Adrenal gland (tissue), 12 donors: ENCODE measurements around the gene EHBP1L1. TPM values are rescaled to one million over a fixed set of nuclear protein-coding genes. Genes with fewer than 3 reads are reported as not detected.

Experiments
- DNase-seq, 7 donors: peaks; one replicate each; pipeline ENCODE4 v3.0.0-alpha.2; 2019 to 2020
- H3K27ac ChIP-seq, 5 donors: fragments of 200-600 bp; sonication (generic) in 4 of 5; 1 replicate in 3 of 5; 2 replicates in 2 of 5; pipeline versions ENCODE4 v1.5.1 to v1.8.0; 2016 to 2020; ENCODE audit warnings: mild to moderate bottlenecking in 1 of 5
- H3K27me3 ChIP-seq: fragments of 200-600 bp; 2 replicates; pipeline ENCODE4 v1.8.0; 2021
- H3K36me3 ChIP-seq, 2 donors: fragments of 200-600 bp; replicated peaks in 1 of 2; 1 replicate in 1 of 2; 2 replicates in 1 of 2; pipeline versions ENCODE4 v1.5.1 to v1.8.0; 2018 to 2022
- H3K4me1 ChIP-seq, 2 donors: fragments of 200-600 bp; replicated peaks in 1 of 2; 1 replicate in 1 of 2; 2 replicates in 1 of 2; pipeline versions ENCODE4 v1.5.1 to v1.8.0; 2018 to 2021
- H3K4me3 ChIP-seq, 4 donors: fragments of 200-600 bp; sonication (generic) in 3 of 4; one replicate each; pipeline ENCODE4 v1.5.1; 2016 to 2018
- H3K9me3 ChIP-seq, 3 donors: fragments of 200-600 bp; sonication (generic) in 1 of 3; replicated peaks in 1 of 3; 1 replicate in 2 of 3; 2 replicates in 1 of 3; pipeline versions ENCODE4 v1.5.1 to v1.8.0; 2016 to 2021
- CTCF ChIP-seq, 6 experiments: fragments of 450-650 bp in 4 of 6; fragments of 200-600 bp in 2 of 6; sonication (generic) in 1 of 6; IDR thresholded peaks; 1 replicate in 5 of 6; 2 replicates in 1 of 6; pipeline versions ENCODE4 v1.5.1 to v1.8.0; 2016 to 2021; ENCODE audit warnings: antibody characterized with exemption in 6 of 6, mild to moderate bottlenecking in 2 of 6, moderate library complexity in 1 of 6
- POLR2A ChIP-seq, 2 donors: fragments of 450-650 bp; IDR thresholded peaks; one replicate each; pipeline ENCODE4 v1.6.1; 2017; ENCODE audit warnings: antibody characterized with exemption in 2 of 2, mild to moderate bottlenecking in 2 of 2, moderate library complexity in 1 of 2
- WGBS, 4 donors: extraction: QIAGEN DNeasy Blood & Tissue Kit in 2 of 4; methylation state at CpG; one replicate each; pipeline versions ENCODE4 v1.1.5 to v1.1.7; 2013 to 2017; 5-methylcytosine and 5-hydroxymethylcytosine counted together
- intact Hi-C, 2 donors: fragments of 100-400 bp; cut with DNase I; formaldehyde crosslinking; loops; one replicate each; pipeline versions ENCODE4 v1.14.1 to v1.15.0; 2022 to 2023
- polyA plus RNA-seq, 3 donors: library from polyadenylated mRNA; stranded (reverse); fragments of 200-250 nt in 2 of 3; fragments of 350-450 nt in 1 of 3; fragmentation: Illumina TruSeq in 1 of 3; extraction: RNeasy Lipid Tissue Mini Kit (QIAGEN cat#74804) in 1 of 3; gene quantifications; one replicate each; pipeline ENCODE4 v1.2.3, GENCODE V29; 2013 to 2014
- total RNA-seq, 9 donors: library from RNA; depleted of rRNA in 4 of 9; stranded (reverse); fragments of >200 nt in 4 of 9; fragments of 120-200 nt in 1 of 9; fragmentation: NEBNext Ultra II Directional in 1 of 9; extraction: Animal tissue kit (Norgen Biotek cat#: 25700) in 1 of 9; gene quantifications; one replicate each; pipeline versions ENCODE4 v1.1.0 to v1.2.4, GENCODE V29; 2013 to 2023
- donor health status: healthy with polysubstance abuse.
- donor health status: Bipolar disorder and iron deficiency.
- donor health status: DM: yes; HTN: yes; CAD: no.
- donor health status: DM: no; HTN: no; CAD: no.
- donor health status: DM: no; HTN: no; CAD: no.
- donor health status: DM: yes; HTN: yes; CAD: no.

EHBP1L1 gene
- total and polyA plus RNA-seq, 12 donors = 8.7 to 68.0 (median 34.5) TPM

GRCh38 chr11:65529475-65530156, 46.2 kb upstream of the EHBP1L1 start:
- no peak overlapping the region for H3K4me3 ChIP-seq
- no peak for TF ChIP-seq CTCF (IDR thresholded peaks at IDR 0.05)
- TF ChIP-seq POLR2A (IDR thresholded peaks at IDR 0.05) = no peak
- peak in 5 of 7 donors; percentile 64 to 78 (median 74) for DNase-seq
- peak overlapping the region; percentile 1 to 82 (median 65) for H3K27ac ChIP-seq
- H3K9me3 ChIP-seq = no peaks in the 10 kb centered on the region
- 28 to 48% (median 39%) methylated on average over 6 to 10 of the region's 10 CpGs for WGBS, 4 donors
- peaks cover 25 to 38% of the 10 kb centered on the region in 2 donors for H3K4me1 ChIP-seq
- H3K36me3 ChIP-seq = peaks cover 0 to 73% of the 10 kb centered on the region in 2 donors
- intact Hi-C loops = no loop called here
- H3K27me3 ChIP-seq = no peaks in the 10 kb centered on the region

- no peaks in the 10 kb centered on the region for H3K27me3 ChIP-seq
- intact Hi-C loops = no loop called here
These were observed 45.7 kb upstream of the EHBP1L1 start for GRCh38 chr11:65530157-65530496.

GRCh38 chr11:65532388-65533064, 43.3 kb upstream of the EHBP1L1 start:
- Histone ChIP-seq H3K27me3 (no peaks in the 10 kb centered on the region), H3K4me1 (peaks cover 15 to 21% of the 10 kb centered on the region in 2 donors), H3K9me3 (no peaks in the 10 kb centered on the region), H3K4me3 (no peak overlapping the region), H3K36me3 (peaks cover 0 to 72% of the 10 kb centered on the region in 2 donors), H3K27ac (peak overlapping the region in 1 of 5 donors; percentile 35)
- WGBS, 4 donors = 77 to 83% (median 79%) methylated on average over 8 to 15 of the region's 15 CpGs
- TF ChIP-seq POLR2A (IDR thresholded peaks at IDR 0.05) (no peak), CTCF (IDR thresholded peaks at IDR 0.05) (no peak)
- intact Hi-C loops = no loop called here
- peak in 1 of 7 donors; percentile 35 for DNase-seq

More at GRCh38 chr11:65530157-65530496, 45.7 kb upstream of the EHBP1L1 start:
- Histone ChIP-seq H3K4me1 (peaks cover 25 to 38% of the 10 kb centered on the region in 2 donors), H3K27ac (peak overlapping the region in 4 of 5 donors; percentile 57 to 82 (median 68)), H3K4me3 (no peak overlapping the region), H3K9me3 (no peaks in the 10 kb centered on the region), H3K36me3 (peaks cover 0 to 73% of the 10 kb centered on the region in 2 donors)
- peak in 1 of 7 donors; percentile 33 for DNase-seq
- 71 to 92% (median 74%) methylated on average over 2 to 5 of the region's 5 CpGs for WGBS, 4 donors
- no peak for TF ChIP-seq POLR2A (IDR thresholded peaks at IDR 0.05)
- peak in 4 of 6 experiments; percentile 18 to 40 (median 24) for TF ChIP-seq CTCF (IDR thresholded peaks at IDR 0.05)

GRCh38 chr11:65535102-65535501, 40.8 kb upstream of the EHBP1L1 start:
- Histone ChIP-seq H3K36me3 (peaks cover 0 to 64% of the 10 kb centered on the region in 2 donors), H3K4me1 (peaks cover 13 to 15% of the 10 kb centered on the region in 2 donors), H3K4me3 (no peak overlapping the region), H3K9me3 (no peaks in the 10 kb centered on the region), H3K27ac (no peak overlapping the region), H3K27me3 (no peaks in the 10 kb centered on the region)
- TF ChIP-seq POLR2A (IDR thresholded peaks at IDR 0.05) (no peak), CTCF (IDR thresholded peaks at IDR 0.05) (no peak)
- 76 to 89% (median 85%) methylated on average over 5 to 9 of the region's 9 CpGs for WGBS, 4 donors
- DNase-seq = no peak
- intact Hi-C loops = no loop called here
